HG03520 (cell line): ENCODE results near the gene ZNF701.
"Not testable (repeated sequence)": the region's sequence is repeated elsewhere in the genome, so short reads cannot be mapped to it uniquely, and the experiment has no call there.

Experiments
- ATAC-seq: cut with Tn5 transposase; IDR thresholded peaks from one replicate; pipeline ENCODE4 v1.9.1; 2021; ENCODE audit warnings: mild to moderate bottlenecking, moderate library complexity; ENCODE audit not compliant: unreplicated experiment

The ZNF701 gene

GRCh38 chr19:52566121-52566520 is 4.0 kb upstream of the ZNF701 start:
- no peak for ATAC-seq

- no peak for ATAC-seq
These were observed 3.5 kb upstream of the ZNF701 start for GRCh38 chr19:52566588-52566987.

DNA sequence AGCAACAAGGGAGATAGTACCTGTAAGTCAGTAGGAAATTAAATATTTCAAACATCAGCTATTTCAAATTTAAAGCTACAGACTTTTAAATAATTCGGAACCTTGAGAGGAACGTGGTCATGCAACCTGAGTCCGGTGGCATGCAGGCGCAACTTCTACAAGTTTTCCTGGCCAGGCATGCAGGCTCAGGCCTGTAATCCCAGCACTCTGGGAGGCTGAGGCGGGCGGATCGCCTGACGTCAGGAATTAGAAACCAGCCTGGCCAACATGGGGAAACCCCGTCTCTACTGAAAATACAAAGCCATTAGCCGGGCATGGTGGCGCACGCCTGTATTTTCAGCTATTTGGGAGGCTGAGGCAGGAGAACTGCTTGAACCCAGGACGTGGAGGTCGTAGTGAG is 2.2 kb upstream of the ZNF701 start:
- ATAC-seq, result no peak

GRCh38 chr19:52569638-52569999 is 468 bp upstream of the ZNF701 start:
- ATAC-seq, result not testable (repeated sequence)

- ATAC-seq, result no peak
These were observed 14.8 kb downstream of the ZNF701 start for GRCh38 chr19:52584736-52585440.

- ATAC-seq, result no peak
These were observed 15.5 kb downstream of the ZNF701 start for GRCh38 chr19:52585604-52586003.

DNA sequence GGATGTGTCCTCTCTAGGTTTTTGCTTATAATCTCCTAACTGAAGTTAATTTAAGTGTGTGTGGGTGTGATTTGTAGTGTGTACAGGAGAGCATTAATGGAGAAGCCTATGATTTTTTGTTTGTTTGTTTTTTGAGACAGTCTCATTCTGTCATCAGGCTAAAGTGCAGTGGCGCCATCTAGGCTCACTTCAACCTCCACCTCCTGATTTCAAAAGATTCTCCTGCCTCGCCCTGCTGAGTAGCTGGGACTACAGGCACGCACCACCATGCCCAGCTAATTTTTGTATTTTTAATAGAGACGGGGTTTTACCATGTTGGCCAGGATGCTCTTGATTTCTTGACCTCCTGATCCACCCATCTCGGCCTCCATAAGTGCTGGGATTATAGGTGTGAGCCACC is 20.6 kb downstream of the ZNF701 start:
- ATAC-seq, result no peak

GRCh38 chr19:52592301-52592700 is 22.2 kb downstream of the ZNF701 start:
- ATAC-seq, result no peak

- ATAC-seq, result not testable (repeated sequence)
These were observed 23.4 kb downstream of the ZNF701 start for GRCh38 chr19:52593441-52593840.

- ATAC-seq, result no peak
These were observed 29.2 kb downstream of the ZNF701 start for GRCh38 chr19:52599241-52599640.

- no peak for ATAC-seq
These were observed 30.5 kb downstream of the ZNF701 start for GRCh38 chr19:52600639-52601024.

GRCh38 chr19:52601025-52601973 is 31.2 kb downstream of the ZNF701 start:
- peak; percentile 85 for ATAC-seq

DNA sequence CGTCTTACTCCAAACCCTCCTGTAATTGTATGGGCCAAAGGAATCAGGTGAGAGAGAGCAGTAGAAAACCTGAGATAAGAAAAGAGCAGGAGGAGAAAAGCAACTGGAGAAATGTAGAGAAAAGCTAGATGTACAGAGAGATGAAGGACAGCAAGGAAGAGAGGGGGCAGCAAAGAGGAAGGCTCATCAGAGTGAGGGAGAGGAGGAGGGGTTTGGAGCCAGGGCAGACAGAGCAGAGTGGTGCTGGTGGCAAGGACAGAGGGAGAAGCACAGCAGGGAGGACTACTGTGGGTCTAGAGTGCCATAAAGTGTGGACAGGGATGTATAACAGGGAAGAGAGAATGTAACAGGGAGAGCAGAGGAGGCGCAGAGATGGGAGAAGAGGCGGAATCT is 31.9 kb downstream of the ZNF701 start:
- ATAC-seq, result not testable (repeated sequence)

DNA sequence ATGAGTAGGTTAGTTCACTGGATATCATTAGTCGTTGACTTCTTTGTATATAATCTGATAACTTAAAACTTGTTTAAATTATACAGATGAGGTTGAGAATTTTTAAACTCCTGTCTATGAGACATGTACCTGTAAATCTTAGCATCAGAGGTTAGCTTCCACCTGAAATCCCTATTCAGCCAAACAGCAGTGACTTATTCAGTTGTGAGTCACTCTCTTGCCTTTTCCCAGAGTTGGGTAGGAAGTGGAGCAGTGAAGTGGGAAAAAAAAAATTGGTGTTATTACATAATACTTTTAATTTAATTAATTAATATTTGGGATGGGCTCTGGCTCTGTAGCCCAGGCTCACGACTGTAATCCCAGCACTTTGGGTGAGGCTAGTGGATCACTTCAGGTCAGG is 32.9 kb downstream of the ZNF701 start:
- ATAC-seq, result no peak

- no peak for ATAC-seq
These were observed 33.6 kb downstream of the ZNF701 start for GRCh38 chr19:52603558-52604207.

GRCh38 chr19:52613299-52613906 is 43.3 kb downstream of the ZNF701 start:
- ATAC-seq, result no peak

- ATAC-seq, result no peak
These were observed 51.3 kb downstream of the ZNF701 start for GRCh38 chr19:52621376-52621775.

GRCh38 chr19:52622261-52622660 is 52.2 kb downstream of the ZNF701 start:
- ATAC-seq, result no peak

DNA sequence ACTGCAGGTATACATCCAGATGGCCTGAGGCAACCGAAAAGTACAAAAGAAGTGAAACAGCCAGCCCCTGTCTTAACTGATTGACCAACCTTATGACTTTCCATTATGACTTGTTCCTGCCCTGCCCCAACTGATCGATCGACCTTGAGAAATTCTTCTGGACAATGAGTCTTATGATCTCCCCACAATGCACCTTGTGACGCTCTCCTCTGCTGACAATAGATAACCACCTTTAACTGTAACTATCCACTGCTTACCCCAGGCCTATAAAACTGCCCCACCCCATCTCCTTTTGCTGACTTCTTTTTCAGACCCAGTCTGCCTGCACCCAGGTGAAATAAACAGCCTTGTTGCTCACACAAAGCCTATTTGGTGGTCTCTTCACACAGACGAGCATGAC is 56.8 kb downstream of the ZNF701 start:
- no peak for ATAC-seq

DNA sequence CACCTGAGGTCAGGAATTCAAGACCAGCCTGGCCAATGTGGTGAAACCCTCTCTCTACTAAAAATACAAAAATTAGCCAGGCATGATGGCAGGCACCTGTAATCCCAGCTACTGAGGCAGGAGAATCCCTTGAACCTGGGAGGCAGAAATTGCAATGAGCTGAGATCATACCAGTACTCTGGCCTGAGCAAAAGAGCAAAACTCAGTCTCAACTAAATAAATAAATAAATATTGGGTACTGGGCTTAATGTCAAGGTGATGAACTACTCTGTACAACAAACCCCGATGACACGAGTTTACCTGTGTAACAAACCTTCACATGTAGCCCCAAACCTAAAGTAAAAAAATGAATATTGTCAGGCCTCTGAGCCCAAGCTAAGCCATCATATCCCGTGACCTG is 57.4 kb downstream of the ZNF701 start:
- ATAC-seq, result not testable (repeated sequence)
